ENCODE results near the gene SPTLC3.

Gene SPTLC3

DNA sequence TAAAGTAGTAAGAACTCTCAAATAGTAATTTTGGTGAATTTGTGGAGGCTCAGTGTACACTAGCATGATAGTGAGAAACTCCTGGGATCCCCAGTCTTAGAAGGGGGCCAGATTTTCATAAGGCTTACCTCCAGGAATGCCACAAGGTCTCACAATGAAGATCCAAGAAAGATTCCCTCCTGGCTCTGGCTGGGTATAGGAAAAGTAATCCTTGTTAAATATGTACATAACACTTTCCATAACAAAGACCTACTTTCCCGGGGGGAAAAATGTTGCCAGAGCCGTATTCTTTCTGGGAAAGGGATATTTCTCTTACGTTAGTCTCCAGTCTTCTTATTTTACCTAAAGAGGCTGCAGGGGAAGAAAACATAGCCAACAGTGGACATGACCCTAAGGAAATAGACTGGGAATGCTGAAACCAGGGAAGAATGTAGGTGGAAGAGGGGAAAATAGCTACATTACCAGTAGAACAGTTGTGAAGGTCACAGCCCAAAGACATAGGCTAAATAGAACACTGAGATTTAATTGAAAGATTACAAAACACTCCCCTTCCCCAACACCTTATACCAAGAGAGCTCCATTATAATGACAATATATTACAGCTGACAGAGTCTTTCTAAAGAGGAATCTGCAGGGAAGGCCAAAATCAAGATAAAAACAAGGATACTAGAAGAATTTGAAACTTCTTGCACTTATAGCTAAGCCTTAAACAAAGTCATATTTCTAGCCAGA is 177.4 kb downstream of the SPTLC3 start:
- no peak for DNase-seq (ENCODE audit: low read depth in 2 of 2)

DNA sequence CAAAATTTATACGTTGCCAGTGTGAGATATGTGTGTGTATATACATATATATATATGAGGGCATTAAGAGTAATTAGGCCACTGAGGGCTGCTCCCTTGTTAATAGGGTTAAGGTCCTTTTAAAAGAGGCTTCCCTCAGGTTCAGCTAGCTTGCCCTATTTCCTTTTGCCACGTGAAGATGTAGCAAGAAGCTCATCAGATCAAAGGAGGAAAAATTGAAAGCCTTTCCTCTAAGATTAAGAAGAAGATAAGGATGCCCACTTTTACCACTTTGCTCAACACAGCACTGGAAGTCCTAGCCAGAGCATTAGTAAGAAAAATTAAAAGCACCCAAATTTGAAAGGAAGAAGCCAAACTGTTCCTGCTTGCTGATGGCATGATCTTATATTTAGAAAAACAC is 179.1 kb downstream of the SPTLC3 start:
- no peak for DNase-seq (ENCODE audit: low read depth in 2 of 2)

DNA sequence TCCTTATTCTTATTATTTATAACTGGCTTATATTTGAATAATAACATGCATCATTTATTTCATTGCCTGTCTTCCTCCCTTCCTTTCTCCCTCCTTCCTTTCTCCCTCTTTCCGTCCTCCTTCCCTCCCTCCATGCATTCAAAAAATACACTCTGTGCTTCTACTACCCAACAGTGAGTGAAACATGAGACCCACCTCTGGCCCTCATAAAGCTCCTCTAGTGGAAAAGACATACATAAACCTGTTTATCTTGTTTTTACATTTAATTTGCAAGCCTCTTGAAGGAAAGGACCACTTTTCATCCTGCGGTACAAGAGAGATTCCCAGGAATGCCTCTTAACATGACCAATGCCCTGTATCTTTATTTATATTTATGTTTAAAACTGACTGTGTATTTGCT is 190.5 kb downstream of the SPTLC3 start:
- no peak for DNase-seq (ENCODE audit: low read depth in 2 of 2)

DNA sequence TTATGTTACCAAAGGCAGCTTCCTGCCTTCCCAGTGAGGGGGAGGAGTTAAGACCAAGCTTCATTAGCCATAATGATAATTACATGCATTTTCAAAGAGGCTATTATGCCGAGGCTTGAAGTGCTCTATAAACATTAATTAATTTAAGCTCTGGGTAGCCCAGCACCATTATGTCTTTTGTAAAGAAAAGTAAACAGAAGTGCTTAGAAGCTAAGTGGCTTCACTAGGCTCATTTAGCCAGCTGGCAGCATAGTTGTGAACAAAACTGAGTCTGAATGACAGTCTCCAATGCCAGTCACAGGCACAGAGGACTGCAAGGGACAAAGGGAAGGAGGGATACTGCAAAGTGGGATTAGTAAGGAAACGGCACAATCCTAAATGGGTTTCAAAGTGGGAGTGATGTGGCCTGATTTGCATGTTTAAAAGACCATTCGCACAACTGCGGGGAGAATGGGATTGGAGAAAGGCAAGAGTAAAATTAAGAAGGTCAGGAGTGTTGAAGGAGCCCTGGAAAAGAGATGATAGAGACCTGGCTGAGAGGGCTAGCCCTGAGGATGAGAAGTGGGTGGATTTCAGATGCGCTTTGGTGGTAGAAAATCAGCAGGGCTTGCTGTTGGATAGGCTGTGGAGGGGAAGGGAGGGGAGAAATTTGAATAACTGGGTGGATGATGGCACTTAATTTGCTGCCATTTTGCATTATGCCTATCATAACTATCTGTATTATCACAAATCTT is 192.2 kb downstream of the SPTLC3 start:
- DNase-seq (ENCODE audit: low read depth in 2 of 2), result no peak

DNA sequence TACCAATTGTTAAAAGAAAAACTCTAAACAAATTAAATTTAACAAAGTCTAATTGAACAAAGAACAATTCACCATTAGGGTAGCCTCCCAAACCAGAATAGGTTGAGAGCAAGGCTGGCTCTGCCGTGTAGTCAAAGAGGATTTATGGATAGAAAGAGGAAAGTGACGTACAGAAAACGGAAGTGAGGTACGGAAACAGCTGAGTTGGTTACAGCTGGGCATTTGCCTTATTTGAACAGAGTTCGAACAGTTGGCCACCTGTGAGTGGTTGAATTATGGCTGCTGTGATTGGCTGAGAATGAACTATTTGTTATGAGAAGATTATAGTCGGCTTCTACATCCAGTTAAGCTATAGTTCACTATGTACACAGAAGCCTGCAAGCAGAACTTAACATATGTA is 193.8 kb downstream of the SPTLC3 start:
- DNase-seq (ENCODE audit: low read depth in 2 of 2), result no peak

DNA sequence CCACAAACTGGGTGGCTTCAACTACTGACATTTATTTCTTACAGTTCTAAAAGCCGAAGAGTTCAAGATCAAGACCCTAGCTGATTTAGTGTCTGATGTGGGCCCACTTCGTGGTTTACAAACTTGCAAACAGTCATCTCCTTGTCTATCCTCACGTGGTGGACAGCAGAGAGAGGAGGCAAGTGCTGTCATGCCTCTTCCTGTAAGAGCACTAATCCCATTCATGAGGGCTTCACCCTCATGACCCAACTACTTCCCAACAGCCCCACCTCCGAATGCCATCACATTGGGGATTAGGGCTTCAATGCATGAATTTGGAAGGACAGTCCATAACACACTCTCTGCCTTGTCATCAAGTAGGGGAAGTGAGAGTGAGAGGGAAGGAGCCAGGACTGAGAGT is 196.7 kb downstream of the SPTLC3 start:
- no peak for DNase-seq (ENCODE audit: low read depth in 2 of 2)

DNA sequence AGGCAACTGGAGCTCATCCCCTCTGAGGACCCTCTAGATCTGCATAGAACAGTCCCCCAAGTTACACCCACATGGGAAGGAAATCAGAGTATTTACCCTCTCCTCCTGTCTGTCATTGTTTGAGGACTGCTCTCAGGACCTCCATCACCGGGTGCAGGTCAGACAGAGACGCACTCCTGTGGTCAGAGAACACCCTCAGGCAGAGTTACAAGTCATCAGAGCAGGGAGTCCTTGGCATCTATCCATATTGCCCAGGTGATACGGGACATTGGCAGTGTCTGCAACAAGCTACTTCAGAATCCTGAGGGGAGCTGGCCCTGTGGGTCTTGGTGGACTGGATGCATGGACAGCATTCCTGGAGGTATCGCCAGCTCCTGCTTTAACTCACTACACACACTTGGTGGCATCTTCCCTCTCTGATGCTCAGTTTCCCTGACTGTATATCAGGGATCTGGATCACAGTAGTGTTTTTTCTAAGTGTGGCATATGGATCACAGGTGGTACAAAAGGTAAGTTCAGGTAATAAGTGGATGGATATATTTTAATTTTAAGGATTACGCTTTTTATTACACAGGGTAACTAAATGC is 197.2 kb downstream of the SPTLC3 start:
- no peak for DNase-seq (ENCODE audit: low read depth in 2 of 2)

DNA sequence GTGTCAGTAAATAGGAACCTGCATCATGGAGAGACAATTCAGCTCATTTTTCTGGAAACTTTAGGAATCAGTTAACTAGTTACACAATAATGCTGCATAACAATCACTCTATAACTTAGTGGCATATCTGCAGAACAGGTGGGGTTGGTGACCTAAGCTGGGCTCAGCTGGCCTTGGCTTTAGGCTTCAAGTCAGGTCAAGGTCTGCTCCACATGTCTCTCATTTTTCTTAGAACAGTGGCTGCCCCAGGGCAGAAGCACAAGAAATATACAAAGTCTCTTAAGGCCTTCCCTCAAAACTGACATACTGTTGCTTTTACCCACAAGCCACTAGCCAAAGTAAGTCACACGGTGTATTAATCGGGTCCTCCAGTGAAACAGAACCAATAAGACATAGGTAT is 198.2 kb downstream of the SPTLC3 start:
- DNase-seq (ENCODE audit: low read depth in 2 of 2), result no peak

DNA sequence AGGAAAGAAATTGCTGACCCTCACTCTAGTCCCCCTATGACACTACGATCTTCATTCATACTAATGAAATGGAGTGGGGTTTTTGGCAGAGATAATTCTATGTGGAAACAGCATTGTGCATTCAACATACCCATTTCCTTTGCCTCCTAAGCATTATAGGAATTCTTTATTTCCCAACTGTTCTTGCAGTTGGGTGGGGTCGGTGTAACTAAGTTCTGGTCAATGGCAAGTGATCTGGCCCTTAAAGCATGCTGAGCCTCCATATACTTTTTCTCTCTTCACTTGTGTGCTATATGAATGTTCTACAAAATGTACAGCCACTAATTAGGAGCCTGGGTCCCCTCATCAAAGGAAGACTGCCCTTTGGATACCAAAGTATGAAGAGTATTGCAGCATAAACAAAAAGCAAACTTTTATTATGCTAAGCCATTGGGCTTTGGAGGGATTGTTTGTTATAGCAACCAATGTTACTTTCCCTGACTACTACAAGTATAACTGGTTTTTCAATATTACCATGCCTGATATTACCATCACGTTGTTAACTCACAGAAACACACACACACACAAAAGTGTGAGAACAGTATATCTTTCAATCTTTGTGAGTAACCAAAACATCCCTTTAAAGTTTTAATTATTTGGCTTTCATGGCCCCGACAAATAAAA is 203.3 kb downstream of the SPTLC3 start:
- DNase-seq (ENCODE audit: low read depth in 2 of 2), result no peak

DNA sequence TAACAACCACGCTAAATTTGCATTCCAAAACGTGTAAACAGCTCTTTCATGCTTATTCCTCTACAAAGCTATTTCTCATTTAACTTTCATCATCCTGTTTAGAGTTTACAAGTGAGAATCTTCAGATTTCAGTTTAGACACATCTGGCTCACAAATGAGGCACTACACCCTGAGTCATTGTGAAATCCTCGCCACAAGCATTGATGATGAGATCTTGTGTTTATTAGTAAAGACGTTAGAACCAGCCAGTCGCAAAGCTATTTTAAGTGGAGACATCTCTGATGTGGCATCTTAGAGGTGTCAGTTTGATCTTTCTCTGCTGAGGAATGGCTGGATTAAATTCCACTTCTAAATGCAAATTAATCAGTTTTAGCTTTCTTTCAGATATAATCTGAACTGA is 204.0 kb downstream of the SPTLC3 start:
- no peak for DNase-seq (ENCODE audit: low read depth in 2 of 2)

DNA sequence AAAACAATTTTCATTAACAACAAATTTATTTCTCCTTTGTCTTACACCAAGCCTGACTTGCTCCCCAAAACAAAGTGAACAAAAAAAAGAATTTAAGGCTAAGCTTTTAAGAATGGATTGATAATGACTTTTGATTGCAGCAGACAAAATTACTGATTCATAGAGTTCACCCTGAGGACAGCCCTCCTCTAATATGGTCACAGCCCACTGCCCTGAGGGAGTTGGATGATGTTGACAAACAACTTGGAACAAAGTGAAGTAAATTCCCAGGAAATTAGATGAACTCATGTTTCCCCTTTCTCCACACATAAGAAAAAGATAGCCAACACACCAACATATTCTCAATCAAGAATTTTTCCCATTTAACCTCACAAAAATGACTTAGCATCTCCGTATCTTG is 204.6 kb downstream of the SPTLC3 start:
- no peak for DNase-seq (ENCODE audit: low read depth in 2 of 2)

DNA sequence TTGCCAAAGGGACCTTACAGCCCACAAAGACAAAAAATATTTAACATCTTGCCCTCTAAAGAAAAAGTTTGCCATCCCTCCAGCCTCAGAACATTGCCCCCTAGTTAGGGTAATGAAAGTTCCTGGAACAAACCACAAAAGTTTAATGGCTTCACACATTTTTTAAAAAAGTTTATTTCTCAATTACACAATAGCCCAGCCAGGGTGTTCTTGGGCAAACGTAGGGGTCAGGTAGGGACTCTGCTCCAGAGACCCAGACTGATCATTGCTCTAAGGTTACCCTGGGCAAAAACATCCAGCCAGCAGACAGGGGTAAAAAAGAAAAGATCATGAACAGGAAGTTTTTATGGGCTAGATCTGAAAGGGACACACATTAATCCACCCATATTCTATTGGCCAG is 207.8 kb downstream of the SPTLC3 start:
- no peak for DNase-seq (ENCODE audit: low read depth in 2 of 2)

Measured in stimulated activated CD8-positive, alpha-beta memory T cell treated with anti-CD3 and anti-CD28 coated beads, Interleukin-15, amount 100 ng/mL, for 48 hours (primary cell).